Occipital lobe (tissue), 2 donors: ENCODE measurements around the gene TYSND1. TPM values are rescaled to one million over a fixed set of nuclear protein-coding genes. Genes with fewer than 3 reads are reported as not detected.
"Not testable (repeated sequence)": the region's sequence is repeated elsewhere in the genome, so short reads cannot be mapped to it uniquely, and the experiment has no call there.

ENCODE experiments used
- DNase-seq: peaks from one replicate; lab custom pipeline; 2025; lab: John Stamatoyannopoulos, UW
- total RNA-seq: library from RNA; depleted of rRNA; stranded (reverse); fragments of >200 nt; gene quantifications from one replicate; pipeline ENCODE4 v1.2.3, GENCODE V29; 2014

The TYSND1 gene
- total RNA-seq, 1 donor from 2014 or later = 7.3 TPM

GRCh38 chr10:70164163-70164562, 17.7 kb upstream of the TYSND1 start:
- DNase-seq = no peak

- DNase-seq = no peak
These were observed 16.9 kb upstream of the TYSND1 start for GRCh38 chr10:70163448-70163847.

GRCh38 chr10:70162892-70163201, 16.3 kb upstream of the TYSND1 start:
- DNase-seq = no peak

- DNase-seq = no peak
These were observed 15.8 kb upstream of the TYSND1 start for GRCh38 chr10:70162151-70162891.

- no peak for DNase-seq
These were observed 14.3 kb upstream of the TYSND1 start for GRCh38 chr10:70160798-70161197.

GRCh38 chr10:70159366-70159765, 12.9 kb upstream of the TYSND1 start:
- not testable (repeated sequence) for DNase-seq

- no peak for DNase-seq
These were observed 11.6 kb upstream of the TYSND1 start for GRCh38 chr10:70158113-70158512.

GRCh38 chr10:70155255-70155838, 8.8 kb upstream of the TYSND1 start:
- no peak for DNase-seq

GRCh38 chr10:70148516-70148915, 2.0 kb upstream of the TYSND1 start:
- DNase-seq = no peak

GRCh38 chr10:70147259-70147625, 742 bp upstream of the TYSND1 start:
- no peak for DNase-seq

GRCh38 chr10:70145666-70146488, 623 bp downstream of the TYSND1 start:
- peak; percentile 67 for DNase-seq

- DNase-seq = no peak
These were observed 1.3 kb downstream of the TYSND1 start for GRCh38 chr10:70145166-70145665.

GRCh38 chr10:70144372-70145110, 2.0 kb downstream of the TYSND1 start:
- DNase-seq = no peak

GRCh38 chr10:70142555-70142954, 3.9 kb downstream of the TYSND1 start:
- DNase-seq = no peak

GRCh38 chr10:70140297-70140696, 6.2 kb downstream of the TYSND1 start:
- DNase-seq = no peak

GRCh38 chr10:70139997-70140250, 6.6 kb downstream of the TYSND1 start:
- DNase-seq = no peak

- DNase-seq = no peak
These were observed 7.1 kb downstream of the TYSND1 start for GRCh38 chr10:70139151-70139996.

- DNase-seq = no peak
These were observed 8.3 kb downstream of the TYSND1 start for GRCh38 chr10:70137927-70138883.

- no peak for DNase-seq
These were observed 9.4 kb downstream of the TYSND1 start for GRCh38 chr10:70137135-70137534.

- DNase-seq = no peak
These were observed 10.8 kb downstream of the TYSND1 start for GRCh38 chr10:70135684-70136083.
